GM19099 (cell line): ENCODE results near the gene PRAMEF25.
"Not testable (repeated sequence)": the region's sequence is repeated elsewhere in the genome, so short reads cannot be mapped to it uniquely, and the experiment has no call there.

Source experiments
- POLR2A ChIP-seq: IDR thresholded peaks from 3 replicates; pipeline ENCODE4 v1.6.1; 2011; ENCODE audit warnings: low read depth; ENCODE audit not compliant: insufficient read length; ENCODE audit errors: extremely low read depth

The PRAMEF25 gene

GRCh38 chr1:13070474-13070873, at the start of gene PRAMEF25:
Gene PRAMEF25, plus strand, starts transcription at chr1:13070774. Its CDS starts 2,920 bp downstream, at chr1:13073694.
- TF ChIP-seq POLR2A, result not testable (repeated sequence)

- TF ChIP-seq POLR2A, result not testable (repeated sequence)
Observed at GRCh38 chr1:13056475-13056874, 14.1 kb upstream of the PRAMEF25 start, which contains the start of gene PRAMEF27. Gene PRAMEF27, minus strand, starts transcription at chr1:13056575. Its CDS starts 2,916 bp downstream, at chr1:13053659.

DNA sequence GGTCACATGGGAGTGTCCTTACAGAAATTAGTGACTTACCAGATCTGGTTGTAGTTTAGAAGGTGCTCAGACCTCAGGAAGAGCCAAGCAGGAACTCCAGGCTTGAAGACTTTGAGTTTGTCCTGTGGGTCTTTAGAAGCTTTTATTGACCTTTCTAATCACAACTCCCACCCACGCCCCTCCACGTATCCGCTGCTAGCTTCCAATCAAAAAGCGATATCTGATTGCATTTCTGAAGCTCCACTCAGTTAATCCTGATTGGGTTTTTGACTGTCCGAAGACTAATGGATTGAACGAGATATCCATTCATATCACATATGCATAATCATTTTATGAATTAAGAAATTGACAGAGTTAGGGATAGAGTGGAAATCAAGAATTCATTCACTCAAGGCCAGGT, 46.2 kb downstream of the PRAMEF25 start, which contains the start of gene HNRNPCL2:
TSS of gene HNRNPCL2 (minus strand) at position 101 of the 400 bp plus-strand sequence. CDS start 454 bp downstream, outside the sequence.
- TF ChIP-seq POLR2A, result not testable (repeated sequence)
